Suppressor macrophage treated with lipopolysaccharide for 4 hours (primary cell): ENCODE results near the gene UPP1.
"Not testable (repeated sequence)": the region's sequence is repeated elsewhere in the genome, so short reads cannot be mapped to it uniquely, and the experiment has no call there.

Source experiments
- DNase-seq: peaks from one replicate; pipeline ENCODE4 v3.0.0-alpha.2; 2020

Gene UPP1

GRCh38 chr7:48112401-48113165 lies 23.5 kb downstream of the UPP1 start:
- DNase-seq: peak; percentile 51

- peak; percentile 76 for DNase-seq
Measured at GRCh38 chr7:48113275-48113674, 24.2 kb downstream of the UPP1 start.

GRCh38 chr7:48114115-48114514 lies 25.1 kb downstream of the UPP1 start:
- no peak for DNase-seq

- no peak for DNase-seq
Measured at GRCh38 chr7:48114589-48114988, 25.5 kb downstream of the UPP1 start.

- no peak for DNase-seq
Measured at GRCh38 chr7:48116043-48116442, 27.0 kb downstream of the UPP1 start.

GRCh38 chr7:48118041-48118440 lies 29.0 kb downstream of the UPP1 start:
- no peak for DNase-seq

GRCh38 chr7:48120536-48120935 lies 31.5 kb downstream of the UPP1 start:
- DNase-seq: not testable (repeated sequence)

GRCh38 chr7:48126037-48126436 lies 37.0 kb downstream of the UPP1 start:
- no peak for DNase-seq

- no peak for DNase-seq
Measured at GRCh38 chr7:48130658-48131108, 41.6 kb downstream of the UPP1 start.

GRCh38 chr7:48132792-48133191 lies 43.7 kb downstream of the UPP1 start:
- DNase-seq: no peak

GRCh38 chr7:48139459-48139858 lies 50.4 kb downstream of the UPP1 start:
- DNase-seq: no peak

GRCh38 chr7:48140001-48140681 lies 51.1 kb downstream of the UPP1 start:
- peak; percentile 32 for DNase-seq

GRCh38 chr7:48141521-48141920 lies 52.5 kb downstream of the UPP1 start:
- no peak for DNase-seq

- peak; percentile 10 for DNase-seq
Measured at GRCh38 chr7:48144291-48144768, 55.3 kb downstream of the UPP1 start.

- DNase-seq: no peak
Measured at GRCh38 chr7:48147078-48147591, 58.1 kb downstream of the UPP1 start.

GRCh38 chr7:48147690-48148089 lies 58.6 kb downstream of the UPP1 start:
- not testable (repeated sequence) for DNase-seq

GRCh38 chr7:48148311-48148710 lies 59.2 kb downstream of the UPP1 start:
- no peak for DNase-seq

- no peak for DNase-seq
Measured at GRCh38 chr7:48149058-48149457, 60.0 kb downstream of the UPP1 start.

GRCh38 chr7:48150086-48150485 lies 61.0 kb downstream of the UPP1 start:
- DNase-seq: no peak

GRCh38 chr7:48154792-48155413 lies 65.8 kb downstream of the UPP1 start:
- DNase-seq: peak; percentile 61
